Measurements from ENCODE around the gene SLC6A20.

DNA sequence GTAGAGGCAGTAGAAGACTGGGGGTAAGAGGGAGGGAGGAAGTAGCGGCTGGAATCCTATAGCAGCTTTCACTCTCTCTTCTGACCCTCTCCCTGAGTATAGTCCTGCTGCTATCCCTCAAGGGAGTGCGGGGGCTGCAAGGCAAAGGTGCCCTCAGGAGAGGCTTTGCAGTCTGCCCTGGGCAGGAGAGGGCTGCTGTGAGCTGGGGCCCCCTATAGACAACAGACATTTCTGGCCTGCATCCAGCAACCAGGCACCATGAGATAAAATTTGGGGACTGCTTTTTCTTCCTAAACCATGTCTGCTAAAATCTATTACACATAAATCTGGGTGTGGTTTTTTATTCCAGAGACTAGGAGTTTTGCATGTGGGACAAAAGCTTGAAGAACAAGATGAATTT is 59.1 kb downstream of the SLC6A20 start:
- TF ChIP-seq, protein P1, sequence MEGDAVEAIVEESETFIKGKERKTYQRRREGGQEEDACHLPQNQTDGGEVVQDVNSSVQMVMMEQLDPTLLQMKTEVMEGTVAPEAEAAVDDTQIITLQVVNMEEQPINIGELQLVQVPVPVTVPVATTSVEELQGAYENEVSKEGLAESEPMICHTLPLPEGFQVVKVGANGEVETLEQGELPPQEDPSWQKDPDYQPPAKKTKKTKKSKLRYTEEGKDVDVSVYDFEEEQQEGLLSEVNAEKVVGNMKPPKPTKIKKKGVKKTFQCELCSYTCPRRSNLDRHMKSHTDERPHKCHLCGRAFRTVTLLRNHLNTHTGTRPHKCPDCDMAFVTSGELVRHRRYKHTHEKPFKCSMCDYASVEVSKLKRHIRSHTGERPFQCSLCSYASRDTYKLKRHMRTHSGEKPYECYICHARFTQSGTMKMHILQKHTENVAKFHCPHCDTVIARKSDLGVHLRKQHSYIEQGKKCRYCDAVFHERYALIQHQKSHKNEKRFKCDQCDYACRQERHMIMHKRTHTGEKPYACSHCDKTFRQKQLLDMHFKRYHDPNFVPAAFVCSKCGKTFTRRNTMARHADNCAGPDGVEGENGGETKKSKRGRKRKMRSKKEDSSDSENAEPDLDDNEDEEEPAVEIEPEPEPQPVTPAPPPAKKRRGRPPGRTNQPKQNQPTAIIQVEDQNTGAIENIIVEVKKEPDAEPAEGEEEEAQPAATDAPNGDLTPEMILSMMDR (optimal IDR thresholded peaks at IDR 0.05 in 1 of 3, IDR thresholded peaks at IDR 0.05 in 1 of 3, conservative IDR thresholded peaks at IDR 0.05 in 1 of 3; ENCODE audit: extremely low read depth in 1 of 3, insufficient read depth in 2 of 3, low read length in 3 of 3), result no peak
- no peak for TF ChIP-seq EZH2 (IDR thresholded peaks at IDR 0.05; ENCODE audit: low read length)

Measured in keratinocyte (primary cell).